Esophagus squamous epithelium (tissue), 4 donors: ENCODE data around the gene PHLDA2.

ENCODE experiments used
- POLR2A ChIP-seq, 4 donors: fragments of 450-650 bp; IDR thresholded peaks; one replicate each; pipeline ENCODE4 v1.6.1; 2017; ENCODE audit warnings: antibody characterized with exemption in 4 of 4, mild to moderate bottlenecking in 4 of 4, moderate library complexity in 3 of 4
- TF ChIP-seq, protein P1 (sequence below), 6 experiments: fragments of 450-650 bp in 4 of 6; fragments of 200-600 bp in 2 of 6; sonication (generic) in 2 of 6; IDR thresholded peaks; one replicate each; pipeline ENCODE4 v1.5.1; 2016 to 2019; ENCODE audit warnings: antibody characterized with exemption in 6 of 6, mild to moderate bottlenecking in 4 of 6, moderate library complexity in 4 of 6

DNA sequence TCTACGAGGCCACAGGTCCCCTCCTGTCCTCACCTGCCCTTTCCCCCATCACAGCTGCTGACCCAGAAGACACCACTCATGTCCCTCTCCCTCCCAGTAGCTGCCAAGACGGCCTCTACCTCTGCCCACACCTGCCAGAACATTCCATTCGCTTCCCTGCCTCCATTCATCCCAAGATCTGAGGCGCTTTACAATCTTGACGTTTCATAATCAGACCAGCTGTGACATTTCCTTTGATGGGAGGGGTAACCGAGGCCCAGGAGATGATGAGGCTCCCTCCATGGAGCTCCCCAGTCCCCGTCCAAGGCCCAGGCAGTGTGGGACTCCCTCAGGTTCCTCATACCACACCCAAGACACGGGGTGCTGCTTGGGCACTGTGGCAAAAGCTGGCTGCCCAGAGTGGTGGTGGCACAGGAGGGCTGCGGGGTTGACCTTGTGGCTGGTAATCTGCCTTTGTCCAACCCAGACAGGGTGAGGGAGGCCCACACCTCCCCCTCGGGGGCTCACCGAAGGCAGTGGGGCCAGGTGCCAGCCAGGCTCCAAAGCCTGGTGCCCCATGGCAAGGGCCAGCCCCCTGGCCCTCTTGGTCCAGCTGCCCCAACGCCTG is 17.3 kb downstream of the PHLDA2 start:
- TF ChIP-seq POLR2A (IDR thresholded peaks at IDR 0.05): no peak
- TF ChIP-seq, protein P1, sequence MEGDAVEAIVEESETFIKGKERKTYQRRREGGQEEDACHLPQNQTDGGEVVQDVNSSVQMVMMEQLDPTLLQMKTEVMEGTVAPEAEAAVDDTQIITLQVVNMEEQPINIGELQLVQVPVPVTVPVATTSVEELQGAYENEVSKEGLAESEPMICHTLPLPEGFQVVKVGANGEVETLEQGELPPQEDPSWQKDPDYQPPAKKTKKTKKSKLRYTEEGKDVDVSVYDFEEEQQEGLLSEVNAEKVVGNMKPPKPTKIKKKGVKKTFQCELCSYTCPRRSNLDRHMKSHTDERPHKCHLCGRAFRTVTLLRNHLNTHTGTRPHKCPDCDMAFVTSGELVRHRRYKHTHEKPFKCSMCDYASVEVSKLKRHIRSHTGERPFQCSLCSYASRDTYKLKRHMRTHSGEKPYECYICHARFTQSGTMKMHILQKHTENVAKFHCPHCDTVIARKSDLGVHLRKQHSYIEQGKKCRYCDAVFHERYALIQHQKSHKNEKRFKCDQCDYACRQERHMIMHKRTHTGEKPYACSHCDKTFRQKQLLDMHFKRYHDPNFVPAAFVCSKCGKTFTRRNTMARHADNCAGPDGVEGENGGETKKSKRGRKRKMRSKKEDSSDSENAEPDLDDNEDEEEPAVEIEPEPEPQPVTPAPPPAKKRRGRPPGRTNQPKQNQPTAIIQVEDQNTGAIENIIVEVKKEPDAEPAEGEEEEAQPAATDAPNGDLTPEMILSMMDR (IDR thresholded peaks at IDR 0.05): no peak
